Activated CD4-positive, alpha-beta T cell treated with anti-CD3 and anti-CD28 coated beads, Interleukin-2, amount 10 ng/mL, durations not matched to agents 24 days and 14 days (primary cell): ENCODE measurements around the gene PAPPA. TPM values are rescaled to one million over a fixed set of nuclear protein-coding genes. Genes with fewer than 3 reads are reported as not detected.

Source experiments
- DNase-seq: peaks from one replicate; pipeline ENCODE4 v3.0.0; 2022
- H3K27ac Mint-ChIP-seq: one replicate; pipeline ENCODE4 v1.8.0; 2022; ENCODE audit warnings: mild to moderate bottlenecking, mixed read lengths
- H3K27me3 Mint-ChIP-seq: one replicate; pipeline ENCODE4 v1.8.0; 2022; ENCODE audit warnings: mixed read lengths
- H3K36me3 Mint-ChIP-seq: one replicate; pipeline ENCODE4 v1.8.0; 2022; ENCODE audit warnings: low read depth, mild to moderate bottlenecking, mixed read lengths
- H3K4me1 Mint-ChIP-seq: one replicate; pipeline ENCODE4 v1.8.0; 2021; ENCODE audit warnings: mixed read lengths
- H3K4me3 Mint-ChIP-seq: one replicate; pipeline ENCODE4 v1.8.0; 2022; ENCODE audit warnings: mild to moderate bottlenecking, moderate library complexity, mixed read lengths
- H3K9me3 Mint-ChIP-seq: one replicate; pipeline ENCODE4 v1.8.0; 2021; ENCODE audit warnings: mixed read lengths
- intact Hi-C: fragments of 100-400 bp; cut with micrococcal nuclease; formaldehyde crosslinking; loops from one replicate; pipeline ENCODE4 v1.15.1; 2023
- total RNA-seq: library from RNA; stranded (reverse); gene quantifications from 2 replicates; pipeline ENCODE4 v1.2.3, GENCODE V29; 2022

The PAPPA gene
- total RNA-seq, 1 donor from 2014 or later = not detected

GRCh38 chr9:116366241-116366640 lies 212.7 kb downstream of the PAPPA start:
- DNase-seq = no peak
- H3K4me1 Mint-ChIP-seq = no peaks in the 10 kb centered on the region
- H3K4me3 Mint-ChIP-seq = no peak overlapping the region
- no peaks in the 10 kb centered on the region for H3K36me3 Mint-ChIP-seq
- H3K9me3 Mint-ChIP-seq = no peaks in the 10 kb centered on the region
- H3K27ac Mint-ChIP-seq = no peak overlapping the region
- no peaks in the 10 kb centered on the region for H3K27me3 Mint-ChIP-seq
- intact Hi-C loops = no loop called here

DNA sequence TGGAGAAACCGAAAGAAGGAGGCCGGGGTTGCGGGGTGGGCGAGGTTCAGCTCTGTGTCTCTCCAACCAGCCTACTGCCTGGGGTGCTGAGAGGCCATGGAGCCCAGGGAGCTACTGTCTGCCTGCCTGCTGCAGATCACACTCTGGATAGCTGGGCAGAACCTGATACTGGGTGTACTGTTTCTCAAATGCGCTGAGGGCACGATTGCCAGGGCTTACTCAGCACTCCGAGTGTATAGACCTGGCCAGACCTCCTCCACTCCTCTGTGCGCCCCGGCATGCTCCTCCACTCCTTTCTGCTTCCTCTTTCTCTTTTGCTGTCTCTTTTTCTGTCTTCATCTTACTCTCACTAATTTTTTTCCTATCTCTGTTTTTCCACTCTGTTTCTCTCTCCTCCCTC lies 215.1 kb downstream of the PAPPA start:
- no peaks in the 10 kb centered on the region for H3K27me3 Mint-ChIP-seq
- no peak overlapping the region for H3K27ac Mint-ChIP-seq
- intact Hi-C loops = no loop called here
- H3K9me3 Mint-ChIP-seq = no peaks in the 10 kb centered on the region
- no peak for DNase-seq
- no peak overlapping the region for H3K4me3 Mint-ChIP-seq
- H3K36me3 Mint-ChIP-seq = no peaks in the 10 kb centered on the region
- H3K4me1 Mint-ChIP-seq = no peaks in the 10 kb centered on the region

DNA sequence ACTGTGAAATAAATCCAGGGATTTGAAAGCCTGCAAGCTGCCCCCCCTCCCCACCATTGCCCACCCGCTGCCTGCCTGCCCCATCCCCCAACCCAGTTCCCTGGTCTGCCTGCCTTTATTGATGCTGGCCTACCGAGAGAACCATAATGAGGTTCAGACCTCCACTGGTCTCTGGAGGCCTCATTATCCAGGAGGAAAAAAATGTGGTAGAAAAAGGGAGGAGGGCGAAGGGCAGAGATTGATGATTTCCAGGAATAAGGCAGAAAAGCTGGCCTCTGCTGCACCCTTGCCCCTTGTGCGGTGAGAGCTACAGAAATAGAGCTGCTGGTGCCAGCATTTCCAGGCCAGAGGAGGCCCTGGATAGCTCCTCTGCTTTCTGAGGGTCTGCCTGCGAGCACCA lies 216.1 kb downstream of the PAPPA start:
- intact Hi-C loops = no loop called here

GRCh38 chr9:116370556-116370955 lies 217.0 kb downstream of the PAPPA start:
- Mint-ChIP-seq H3K27me3 (no peaks in the 10 kb centered on the region), H3K4me3 (no peak overlapping the region), H3K9me3 (no peaks in the 10 kb centered on the region), H3K4me1 (no peaks in the 10 kb centered on the region), H3K27ac (no peak overlapping the region), H3K36me3 (no peaks in the 10 kb centered on the region)
- no peak for DNase-seq
- intact Hi-C loops = no loop called here

More for the DNA sequence above, 216.1 kb downstream of the PAPPA start:
- Mint-ChIP-seq H3K4me1 (no peaks in the 10 kb centered on the region), H3K27ac (no peak overlapping the region), H3K4me3 (no peak overlapping the region), H3K36me3 (no peaks in the 10 kb centered on the region), H3K9me3 (no peaks in the 10 kb centered on the region), H3K27me3 (no peaks in the 10 kb centered on the region)
- no peak for DNase-seq

DNA sequence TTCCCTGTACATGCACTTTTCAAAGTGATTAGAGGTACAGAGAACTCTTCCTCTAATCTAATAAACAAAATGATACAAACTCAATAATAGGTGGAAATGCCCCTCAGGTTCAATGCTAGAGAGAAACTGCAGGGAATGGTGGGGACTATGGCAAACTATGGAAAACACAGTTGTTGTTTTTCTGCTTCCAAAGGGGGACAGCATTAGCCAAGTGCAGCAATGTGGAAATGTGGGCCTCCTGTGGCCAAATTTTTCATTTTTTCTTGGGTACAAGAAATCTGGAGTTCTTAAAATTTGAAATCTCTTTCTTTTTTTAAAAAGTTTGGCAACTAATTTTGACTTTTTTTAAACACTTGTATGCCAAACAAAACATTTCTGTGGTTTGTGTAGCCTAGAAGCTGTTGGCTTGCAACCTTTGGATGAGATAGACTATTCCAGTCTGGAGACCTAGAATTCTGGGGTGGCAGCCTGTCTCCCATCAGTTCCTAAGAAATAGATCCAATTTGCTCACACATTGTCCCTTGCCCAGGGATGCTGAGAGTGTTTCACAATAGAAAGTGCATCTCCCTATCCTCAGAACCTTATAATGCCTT lies 218.6 kb downstream of the PAPPA start:
- H3K27me3 Mint-ChIP-seq = no peaks in the 10 kb centered on the region
- no peak overlapping the region for H3K4me3 Mint-ChIP-seq
- H3K36me3 Mint-ChIP-seq = no peaks in the 10 kb centered on the region
- H3K4me1 Mint-ChIP-seq = no peaks in the 10 kb centered on the region
- intact Hi-C loops = no loop called here
- DNase-seq = no peak
- no peaks in the 10 kb centered on the region for H3K9me3 Mint-ChIP-seq
- H3K27ac Mint-ChIP-seq = no peak overlapping the region

DNA sequence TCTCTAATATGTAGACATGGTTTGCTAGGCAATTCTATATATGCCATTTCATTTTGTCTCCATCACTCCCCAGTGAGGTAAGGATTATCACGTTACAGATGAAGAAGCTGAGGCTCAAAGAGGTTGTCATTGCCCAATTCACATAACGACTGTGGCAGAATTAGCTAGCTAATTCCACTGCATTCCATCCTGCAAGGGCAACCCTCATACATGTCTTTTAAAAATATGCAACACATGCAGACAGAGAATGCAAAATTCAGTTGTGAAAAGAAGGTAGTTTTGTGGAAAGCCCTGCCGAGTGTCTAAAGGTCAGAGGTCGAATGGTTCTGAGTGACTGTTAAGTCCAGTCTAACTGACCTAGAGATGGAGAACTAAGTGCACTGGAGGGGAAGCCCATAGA lies 219.2 kb downstream of the PAPPA start:
- Mint-ChIP-seq H3K36me3 (no peaks in the 10 kb centered on the region), H3K27me3 (no peaks in the 10 kb centered on the region), H3K9me3 (no peaks in the 10 kb centered on the region)

GRCh38 chr9:116377179-116377798 lies 223.7 kb downstream of the PAPPA start:
- intact Hi-C loops = no loop called here
- H3K4me1 Mint-ChIP-seq = no peaks in the 10 kb centered on the region
- no peak overlapping the region for H3K27ac Mint-ChIP-seq
- no peaks in the 10 kb centered on the region for H3K36me3 Mint-ChIP-seq
- no peaks in the 10 kb centered on the region for H3K9me3 Mint-ChIP-seq
- no peak for DNase-seq
- no peaks in the 10 kb centered on the region for H3K27me3 Mint-ChIP-seq
- H3K4me3 Mint-ChIP-seq = no peak overlapping the region

More for the DNA sequence above, 219.2 kb downstream of the PAPPA start:
- Mint-ChIP-seq H3K4me1 (no peaks in the 10 kb centered on the region), H3K27ac (no peak overlapping the region), H3K4me3 (no peak overlapping the region)
- no peak for DNase-seq
- intact Hi-C loops = no loop called here

DNA sequence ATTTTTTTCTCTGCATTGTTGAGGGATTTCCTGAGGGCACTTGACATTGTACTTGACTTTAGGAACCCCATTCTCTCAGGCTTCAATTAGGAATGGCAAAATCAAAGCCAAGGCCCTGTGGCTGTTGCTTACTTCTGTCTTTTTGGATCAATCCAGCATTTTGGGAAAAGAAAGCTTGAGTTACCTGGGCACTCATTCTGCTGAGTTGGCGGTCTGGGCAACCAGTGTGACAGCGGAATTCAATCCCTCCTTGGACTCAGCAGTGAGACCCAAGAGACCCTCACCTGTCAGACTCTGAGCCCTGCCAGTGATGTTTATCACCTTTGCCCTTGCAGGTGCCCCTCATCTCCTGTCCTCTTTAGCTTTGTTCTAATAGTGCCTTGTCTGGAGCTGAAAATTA lies 225.3 kb downstream of the PAPPA start:
- Mint-ChIP-seq H3K36me3 (no peaks in the 10 kb centered on the region), H3K27ac (no peak overlapping the region), H3K27me3 (no peaks in the 10 kb centered on the region), H3K4me3 (no peak overlapping the region), H3K9me3 (no peaks in the 10 kb centered on the region), H3K4me1 (no peaks in the 10 kb centered on the region)
- intact Hi-C loops = no loop called here
- DNase-seq = no peak

GRCh38 chr9:116379821-116380220 lies 226.2 kb downstream of the PAPPA start:
- Mint-ChIP-seq H3K4me3 (no peak overlapping the region), H3K27me3 (no peaks in the 10 kb centered on the region), H3K27ac (no peak overlapping the region), H3K4me1 (no peaks in the 10 kb centered on the region), H3K9me3 (no peaks in the 10 kb centered on the region), H3K36me3 (no peaks in the 10 kb centered on the region)
- intact Hi-C loops = no loop called here
- no peak for DNase-seq

DNA sequence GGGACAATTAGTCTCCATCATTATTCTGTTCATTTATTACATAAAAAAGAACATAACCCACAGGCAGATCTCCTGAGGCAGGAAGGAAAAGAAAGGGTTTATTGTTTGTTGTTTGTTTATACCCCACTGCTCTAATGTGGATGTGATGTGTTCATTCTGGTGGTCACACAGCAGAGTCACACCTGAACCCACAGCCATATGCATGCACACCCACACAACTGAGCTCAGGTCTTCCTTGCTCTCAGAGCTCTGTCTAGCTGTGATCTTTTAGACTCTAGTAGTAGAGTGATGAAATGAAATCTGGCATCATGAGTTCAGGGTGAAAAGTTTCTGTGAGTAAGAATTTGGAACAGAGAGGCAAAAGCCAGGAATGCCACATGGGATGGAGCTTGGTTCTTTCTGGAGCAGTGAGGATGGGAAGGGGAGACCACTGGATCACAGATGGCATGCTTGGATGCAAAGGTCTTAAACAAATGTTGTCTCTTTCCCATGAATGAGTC lies 227.0 kb downstream of the PAPPA start:
- no peaks in the 10 kb centered on the region for H3K36me3 Mint-ChIP-seq
- no peaks in the 10 kb centered on the region for H3K9me3 Mint-ChIP-seq
- no peak overlapping the region for H3K27ac Mint-ChIP-seq
- DNase-seq = no peak
- no peak overlapping the region for H3K4me3 Mint-ChIP-seq
- no peaks in the 10 kb centered on the region for H3K4me1 Mint-ChIP-seq
- H3K27me3 Mint-ChIP-seq = no peaks in the 10 kb centered on the region
- intact Hi-C loops = no loop called here

- no peak overlapping the region for H3K4me3 Mint-ChIP-seq
- intact Hi-C loops = no loop called here
- no peaks in the 10 kb centered on the region for H3K4me1 Mint-ChIP-seq
- no peaks in the 10 kb centered on the region for H3K27me3 Mint-ChIP-seq
- no peaks in the 10 kb centered on the region for H3K36me3 Mint-ChIP-seq
- no peaks in the 10 kb centered on the region for H3K9me3 Mint-ChIP-seq
- no peak for DNase-seq
- no peak overlapping the region for H3K27ac Mint-ChIP-seq
These were observed 227.8 kb downstream of the PAPPA start for GRCh38 chr9:116381350-116381749.

GRCh38 chr9:116382053-116382452 lies 228.5 kb downstream of the PAPPA start:
- Mint-ChIP-seq H3K36me3 (no peaks in the 10 kb centered on the region), H3K9me3 (no peaks in the 10 kb centered on the region), H3K27me3 (no peaks in the 10 kb centered on the region), H3K4me3 (no peak overlapping the region), H3K27ac (no peak overlapping the region), H3K4me1 (no peaks in the 10 kb centered on the region)
- intact Hi-C loops = no loop called here
- no peak for DNase-seq

DNA sequence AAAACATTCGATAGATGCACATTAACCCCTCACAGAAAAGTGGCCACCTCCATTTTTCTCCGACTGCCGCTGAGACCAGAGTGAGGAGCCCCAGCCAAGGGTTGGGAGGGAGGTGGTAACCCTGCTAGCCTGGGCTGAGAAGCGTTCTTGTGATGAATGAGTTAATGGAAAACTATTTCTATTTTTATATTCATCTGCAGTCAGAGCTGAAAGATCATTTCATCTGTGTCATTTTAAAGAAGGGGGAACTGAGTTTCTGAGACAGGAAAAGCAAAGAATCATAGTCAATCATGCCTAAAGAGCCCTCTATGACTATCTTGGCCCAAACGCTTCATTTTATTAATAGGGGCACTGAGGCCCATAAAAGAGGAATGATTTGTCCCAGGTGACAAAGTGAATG lies 229.5 kb downstream of the PAPPA start:
- Mint-ChIP-seq H3K4me1 (no peaks in the 10 kb centered on the region), H3K9me3 (no peaks in the 10 kb centered on the region), H3K27ac (no peak overlapping the region), H3K36me3 (no peaks in the 10 kb centered on the region), H3K27me3 (no peaks in the 10 kb centered on the region), H3K4me3 (no peak overlapping the region)
- intact Hi-C loops = no loop called here
- no peak for DNase-seq

DNA sequence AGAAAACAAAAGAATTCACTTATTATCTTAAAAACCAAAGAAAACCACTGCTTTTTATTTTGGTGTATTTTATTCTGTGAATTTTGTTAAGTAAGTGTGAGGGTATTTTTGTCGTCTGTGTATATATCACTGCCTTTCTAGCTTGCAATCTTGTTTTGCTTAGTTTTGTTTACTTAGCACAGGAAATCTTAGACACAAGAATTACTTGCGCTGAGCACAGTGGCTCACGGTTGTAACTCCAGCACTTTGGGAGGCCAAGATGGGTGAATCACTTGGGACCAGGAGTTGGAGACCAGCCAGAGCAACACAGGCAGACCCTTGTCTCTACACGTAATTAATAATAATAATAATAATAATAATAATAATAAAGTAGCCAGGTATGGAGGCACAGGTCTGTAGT lies 230.3 kb downstream of the PAPPA start:
- Mint-ChIP-seq H3K27me3 (no peaks in the 10 kb centered on the region), H3K27ac (no peak overlapping the region), H3K4me1 (no peaks in the 10 kb centered on the region), H3K4me3 (no peak overlapping the region), H3K9me3 (no peaks in the 10 kb centered on the region), H3K36me3 (no peaks in the 10 kb centered on the region)
- intact Hi-C loops = no loop called here
- DNase-seq = no peak
